HCEC 1CT (cell line): ENCODE measurements around the gene ATF1.

ENCODE experiments used
- DNase-seq: peaks from one replicate; pipeline ENCODE4 v3.0.0-alpha.2; 2017

Gene ATF1

GRCh38 chr12:50763639-50764285, at the start of gene ATF1:
Gene ATF1, plus strand, starts transcription at chr12:50764101. Its CDS starts 16,045 bp downstream, at chr12:50780146.
- DNase-seq = peak; percentile 93

GRCh38 chr12:50715174-50715573, 48.7 kb upstream of the ATF1 start:
- DNase-seq = no peak

GRCh38 chr12:50718760-50719159, 45.1 kb upstream of the ATF1 start:
- DNase-seq = no peak

DNA sequence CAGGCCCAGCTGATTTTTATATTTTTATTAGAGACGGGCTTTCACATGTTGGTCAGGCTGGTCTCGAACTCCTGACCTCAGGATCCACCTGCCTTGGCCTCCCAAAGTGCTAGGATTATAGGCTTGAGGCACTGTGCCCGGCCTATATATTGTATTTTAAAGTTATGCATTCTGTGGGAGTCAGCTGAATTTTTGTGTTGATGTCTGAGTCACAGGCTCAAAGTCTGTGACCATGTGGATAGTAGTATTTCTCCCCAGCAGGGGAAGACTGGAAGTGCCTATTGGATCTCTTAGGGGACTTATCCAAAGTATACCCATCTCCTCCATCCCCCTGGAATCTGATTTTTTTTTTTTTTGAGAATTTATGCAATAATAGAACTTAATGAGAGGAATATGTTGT, 43.8 kb upstream of the ATF1 start:
- peak; percentile 43 for DNase-seq

- no peak for DNase-seq
These were observed 43.4 kb upstream of the ATF1 start for GRCh38 chr12:50720501-50720900.

DNA sequence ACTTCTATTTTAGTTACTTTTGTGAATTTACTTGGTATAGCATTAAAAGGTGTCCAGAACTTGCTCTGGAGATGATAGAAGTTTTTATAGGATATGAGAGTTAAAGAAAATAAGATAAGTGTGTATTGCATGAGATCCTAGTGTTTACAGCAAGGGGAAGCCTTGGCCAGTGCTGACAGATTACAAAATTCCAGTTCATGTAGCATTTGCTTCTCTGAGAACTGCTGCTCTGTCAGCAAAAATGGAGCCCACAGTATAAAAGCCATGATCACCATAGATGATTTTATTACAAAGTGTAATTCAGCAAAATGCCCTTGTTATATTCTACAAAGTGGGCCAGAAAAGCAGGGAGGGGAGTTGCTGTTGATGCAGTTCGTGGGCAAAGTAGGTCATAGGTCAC, 40.0 kb upstream of the ATF1 start:
- DNase-seq = no peak

GRCh38 chr12:50725011-50725942, 38.6 kb upstream of the ATF1 start:
- DNase-seq = peak; percentile 2

GRCh38 chr12:50727466-50727865, 36.4 kb upstream of the ATF1 start:
- no peak for DNase-seq

GRCh38 chr12:50728417-50728816, 35.5 kb upstream of the ATF1 start:
- no peak for DNase-seq

- no peak for DNase-seq
These were observed 35.1 kb upstream of the ATF1 start for GRCh38 chr12:50728841-50729240.

DNA sequence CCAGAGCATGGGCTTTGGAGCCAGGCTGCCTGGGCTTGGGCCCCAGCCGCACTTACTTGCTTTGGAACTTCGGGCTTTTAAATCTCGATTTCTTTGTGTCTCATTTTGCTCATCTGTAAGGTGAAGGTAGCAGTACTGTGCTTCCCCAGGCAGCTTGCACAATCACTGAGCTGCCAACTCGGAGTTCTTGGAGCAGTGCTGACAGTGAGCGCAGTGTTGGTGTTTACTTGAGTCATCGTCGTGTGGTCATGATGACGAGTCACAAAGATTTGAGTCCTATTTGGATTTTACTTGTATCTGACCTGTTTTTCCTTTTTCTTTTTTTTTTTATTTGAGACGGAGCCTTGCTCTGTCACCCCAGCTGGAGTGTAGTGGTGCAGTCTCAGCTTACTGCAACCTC, 31.3 kb upstream of the ATF1 start:
- peak; percentile 95 for DNase-seq

DNA sequence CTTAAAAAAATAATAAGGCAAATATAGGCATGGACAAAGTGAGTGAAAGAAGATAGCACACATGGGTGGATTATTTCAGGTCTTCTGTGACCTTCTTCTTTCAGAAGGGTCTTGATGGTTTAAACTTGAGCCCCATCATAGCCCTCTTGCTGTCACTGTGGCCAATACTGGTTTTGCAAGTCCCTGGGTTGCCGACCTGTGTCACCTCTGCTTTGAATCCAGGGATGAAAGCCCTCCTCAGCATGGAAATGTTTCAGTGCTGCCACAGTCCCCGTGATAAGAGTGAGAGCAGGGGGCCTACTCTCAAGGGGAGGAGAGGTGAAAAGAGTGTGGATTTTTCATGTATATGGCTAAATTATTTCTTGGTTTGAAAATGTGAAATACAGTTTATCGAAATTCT, 30.2 kb upstream of the ATF1 start:
- DNase-seq = no peak

DNA sequence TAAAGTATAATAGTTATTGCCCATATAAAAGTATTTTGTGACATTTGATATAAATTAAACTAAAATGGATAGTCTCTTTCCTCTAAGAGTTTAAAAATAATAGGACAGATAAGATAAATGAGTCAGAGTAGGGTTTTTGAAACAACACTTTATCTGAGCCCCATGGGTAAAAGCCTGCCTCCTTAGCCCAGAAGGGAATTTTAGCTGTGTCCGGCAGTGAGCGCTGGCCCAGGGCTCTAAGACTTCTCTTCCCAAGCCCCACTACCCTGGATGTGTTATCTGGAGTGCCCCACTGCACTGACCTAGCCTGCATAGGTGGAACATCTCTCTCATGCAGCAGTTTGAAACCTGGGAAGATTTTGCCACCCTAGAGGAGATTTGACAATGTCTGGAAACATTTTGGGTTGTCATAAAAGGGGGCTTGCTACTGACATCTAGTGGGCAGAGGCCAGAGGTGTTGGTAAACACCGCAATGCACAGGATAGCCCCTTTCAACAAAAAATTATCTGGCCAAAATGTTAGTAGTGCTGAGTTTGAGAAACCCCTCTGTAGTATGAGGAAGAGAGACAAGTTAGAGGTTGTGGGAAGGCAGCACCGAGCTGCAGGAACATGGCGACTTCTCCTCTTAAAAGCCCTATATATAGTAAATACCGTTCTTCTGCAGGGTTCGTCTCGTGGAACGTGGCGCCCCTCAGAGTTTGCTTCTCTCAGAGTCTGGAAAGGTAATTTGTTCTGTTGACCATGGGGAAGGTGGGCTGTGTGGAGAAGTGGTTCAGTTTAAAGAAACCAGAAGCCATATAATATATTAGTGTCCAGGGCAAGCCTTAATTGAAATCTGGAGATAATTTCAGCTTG, 29.3 kb upstream of the ATF1 start:
- DNase-seq = peak; percentile 35

DNA sequence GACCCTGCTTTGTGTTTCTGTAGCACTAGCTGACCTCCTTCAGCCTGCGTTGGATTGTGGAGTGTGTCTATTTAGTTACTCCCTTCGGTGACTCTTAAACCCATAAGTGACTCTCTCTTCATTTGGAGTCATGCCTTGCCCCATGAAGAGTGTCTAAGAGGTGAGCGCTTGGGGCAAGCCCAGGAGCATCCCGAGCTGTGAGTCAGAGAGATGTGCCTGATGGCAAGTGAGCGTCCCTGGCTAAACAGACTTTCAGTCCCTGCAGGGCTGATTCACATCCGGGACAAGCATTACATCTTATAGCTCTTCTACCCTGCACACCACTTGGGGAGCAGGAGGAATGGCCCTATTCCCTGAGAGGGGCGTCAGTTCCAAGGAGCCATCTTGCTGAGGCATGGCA, 24.3 kb upstream of the ATF1 start:
- peak; percentile 38 for DNase-seq

- peak; percentile 8 for DNase-seq
These were observed 23.6 kb upstream of the ATF1 start for GRCh38 chr12:50740307-50740706.

- DNase-seq = no peak
These were observed 21.1 kb upstream of the ATF1 start for GRCh38 chr12:50742776-50743175.

- DNase-seq = no peak
These were observed 18.0 kb upstream of the ATF1 start for GRCh38 chr12:50745861-50746260.

GRCh38 chr12:50746431-50746830, 17.5 kb upstream of the ATF1 start:
- no peak for DNase-seq

DNA sequence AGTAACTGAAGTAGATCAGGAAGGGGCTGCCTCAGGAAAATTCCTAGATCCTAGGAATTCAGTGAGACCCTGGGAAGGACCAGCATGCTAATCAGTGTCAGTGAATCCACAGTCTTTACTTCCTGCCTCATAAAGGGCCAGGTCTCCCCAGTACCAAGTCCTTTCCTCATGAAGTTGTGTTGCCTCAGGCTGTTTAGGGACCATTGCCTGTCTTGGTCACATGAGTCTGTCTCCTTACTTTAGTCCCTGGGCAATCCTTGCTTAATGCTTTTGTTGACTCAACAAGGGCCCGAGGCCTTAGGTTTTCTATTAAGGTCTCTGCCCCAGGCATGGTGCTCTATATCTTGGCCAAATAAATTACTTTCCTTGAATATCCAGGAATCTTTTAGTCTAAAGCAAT, 16.1 kb upstream of the ATF1 start:
- no peak for DNase-seq

DNA sequence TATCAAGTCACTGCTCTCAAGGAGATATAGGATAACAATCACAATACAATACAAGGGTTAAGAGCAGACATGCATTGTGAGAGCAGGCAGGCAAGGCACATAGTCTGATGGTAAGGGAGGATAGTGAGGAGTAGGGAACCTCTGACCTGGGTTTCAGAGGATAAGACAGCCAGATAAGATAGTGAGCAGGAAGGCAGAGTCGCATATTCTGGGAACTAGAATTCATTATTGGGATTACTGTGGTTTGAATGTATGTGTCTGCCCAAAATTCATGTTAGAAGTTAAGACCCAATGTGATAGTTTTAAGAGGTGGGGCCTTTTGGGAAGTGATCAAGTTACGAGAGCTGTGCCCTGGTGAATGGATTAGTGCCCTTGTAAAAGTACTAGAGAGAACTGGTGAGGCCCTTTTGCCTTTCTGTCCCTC, 14.4 kb upstream of the ATF1 start:
- DNase-seq = no peak

DNA sequence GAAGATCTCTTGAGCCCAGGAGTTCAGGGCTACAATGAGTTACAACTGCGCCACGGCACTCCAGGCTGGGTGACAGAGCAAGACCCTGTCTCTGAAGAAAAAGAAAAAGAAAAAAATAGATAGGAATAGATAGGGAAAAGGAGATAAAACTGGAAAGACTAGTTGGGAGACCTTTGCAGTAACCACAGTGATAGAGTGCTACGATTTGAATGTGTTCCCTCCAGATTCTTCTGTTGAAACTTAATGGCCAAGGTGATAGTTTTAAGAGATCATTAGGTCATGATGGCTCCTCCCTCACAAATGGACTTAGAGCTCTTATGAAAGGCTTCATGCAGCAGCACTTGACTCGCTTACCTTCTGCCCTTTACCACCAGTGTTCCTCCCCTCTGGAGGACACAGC, 13.5 kb upstream of the ATF1 start:
- no peak for DNase-seq

- DNase-seq = no peak
These were observed 11.8 kb upstream of the ATF1 start for GRCh38 chr12:50751948-50752721.
